ENCODE measurements around the gene DEUP1. TPM values are rescaled to one million over a fixed set of nuclear protein-coding genes. Genes with fewer than 3 reads are reported as not detected.

The DEUP1 gene
- total RNA-seq, 2 experiments from 2014 or later: not detected

- CTCF ChIA-PET: no interaction called here
- DNase-seq: no peak
- intact Hi-C loops (cut with micrococcal nuclease): no loop called here
- POLR2A ChIA-PET: no interaction called here
- no peaks in the 10 kb centered on the region for H3K27me3 Mint-ChIP-seq
- peaks cover 10% of the 10 kb centered on the region for H3K9me3 Mint-ChIP-seq
- no peaks in the 10 kb centered on the region for H3K36me3 Mint-ChIP-seq (ENCODE audit: low read depth)
- no peak for TF ChIP-seq CTCF (IDR thresholded peaks at IDR 0.05)
- no peak overlapping the region for H3K27ac Mint-ChIP-seq
- no peak overlapping the region for H3K4me3 Mint-ChIP-seq
- H3K4me1 Mint-ChIP-seq (ENCODE audit: low read depth): no peaks in the 10 kb centered on the region
- no peak for ATAC-seq
These were observed 37.5 kb downstream of the DEUP1 start for GRCh38 chr11:93368022-93368421.

DNA sequence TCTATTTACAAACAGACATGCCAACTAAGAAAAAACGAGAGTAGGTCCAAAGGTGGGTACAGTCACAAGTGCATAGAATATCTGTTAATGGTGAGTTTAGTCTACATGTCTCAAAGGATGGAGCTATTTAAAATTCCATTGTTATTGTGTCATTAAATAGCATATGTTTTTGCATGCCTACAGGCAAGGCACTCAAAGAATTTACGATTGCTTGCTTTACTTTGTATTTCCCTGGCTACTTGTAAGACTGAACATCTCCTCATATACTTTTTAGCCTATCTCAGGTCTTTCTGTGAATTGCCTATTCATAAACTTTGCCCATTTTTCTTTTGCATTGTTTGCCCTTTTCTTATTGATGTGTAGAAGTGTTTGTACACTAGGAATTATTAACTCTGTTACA lies 39.7 kb downstream of the DEUP1 start:
- ATAC-seq (no peak), DNase-seq (no peak)
- Mint-ChIP-seq H3K27ac (no peak overlapping the region), H3K36me3 (ENCODE audit: low read depth) (no peaks in the 10 kb centered on the region), H3K27me3 (no peaks in the 10 kb centered on the region), H3K4me1 (ENCODE audit: low read depth) (no peaks in the 10 kb centered on the region), H3K9me3 (peaks cover 10% of the 10 kb centered on the region), H3K4me3 (no peak overlapping the region)
- POLR2A ChIA-PET: no interaction called here
- intact Hi-C loops (cut with micrococcal nuclease): no loop called here
- CTCF ChIA-PET: no interaction called here
- TF ChIP-seq CTCF (IDR thresholded peaks at IDR 0.05): no peak

DNA sequence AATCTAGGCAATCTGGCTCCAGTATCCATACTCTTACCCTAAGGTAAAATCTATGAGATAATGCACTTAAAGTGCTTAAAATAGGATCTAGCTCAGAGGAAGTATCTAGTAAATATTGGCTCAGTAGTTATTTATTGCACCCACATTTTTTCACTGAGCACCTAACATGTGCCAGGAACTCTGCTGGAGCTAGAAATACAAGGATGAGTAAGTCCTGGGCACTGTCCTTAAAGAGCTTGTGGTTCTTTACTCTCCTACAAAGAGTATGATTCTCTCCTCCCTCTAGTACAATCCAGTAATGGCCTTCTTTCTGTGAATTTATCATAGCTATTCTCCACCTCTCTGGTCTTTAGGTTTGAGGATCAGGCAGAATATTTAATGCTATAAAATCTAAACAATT lies 59.2 kb downstream of the DEUP1 start:
- Mint-ChIP-seq H3K9me3 (no peaks in the 10 kb centered on the region), H3K4me3 (no peak overlapping the region), H3K36me3 (ENCODE audit: low read depth) (no peaks in the 10 kb centered on the region), H3K27ac (no peak overlapping the region), H3K4me1 (ENCODE audit: low read depth) (no peaks in the 10 kb centered on the region), H3K27me3 (peaks cover 3% of the 10 kb centered on the region)
- ChIA-PET CTCF (interaction anchor here (0.7 to 1.1 kb wide), 2 partner anchors 155 to 410 kb away, joined by 3 to 4 read pairs; no protein-coding TSS in a partner anchor), POLR2A (no interaction called here)
- intact Hi-C loops (cut with micrococcal nuclease): no loop called here
- DNase-seq (no peak), ATAC-seq (no peak)
- TF ChIP-seq CTCF (IDR thresholded peaks at IDR 0.05): no peak

DNA sequence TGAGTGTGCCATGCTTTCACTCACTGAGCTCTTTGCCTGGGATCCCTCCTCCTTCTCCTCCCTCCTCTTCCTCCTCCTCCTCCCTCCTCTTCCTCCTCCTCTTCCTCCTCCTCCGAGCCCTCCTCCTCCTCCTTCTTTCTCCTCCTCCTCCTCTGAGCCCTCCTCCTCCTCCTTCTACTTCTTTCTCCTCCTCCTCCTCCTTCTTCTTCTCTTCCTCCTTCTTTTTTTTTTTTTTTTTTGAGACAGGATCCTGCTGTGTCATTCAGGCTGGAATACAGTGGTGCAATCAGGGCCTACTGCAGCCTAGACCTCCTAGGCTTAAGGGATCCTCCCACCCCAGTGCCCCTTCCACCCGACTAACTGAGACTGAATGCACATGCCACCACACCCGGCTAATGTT lies 62.3 kb downstream of the DEUP1 start:
- Mint-ChIP-seq H3K27me3 (peaks cover 3% of the 10 kb centered on the region), H3K4me1 (ENCODE audit: low read depth) (no peaks in the 10 kb centered on the region), H3K4me3 (no peak overlapping the region), H3K36me3 (ENCODE audit: low read depth) (no peaks in the 10 kb centered on the region), H3K9me3 (no peaks in the 10 kb centered on the region), H3K27ac (no peak overlapping the region)
- TF ChIP-seq CTCF (IDR thresholded peaks at IDR 0.05): no peak
- ATAC-seq (no peak), DNase-seq (no peak)
- ChIA-PET CTCF (no interaction called here), POLR2A (no interaction called here)
- intact Hi-C loops (cut with micrococcal nuclease): no loop called here

- Mint-ChIP-seq H3K4me1 (ENCODE audit: low read depth) (no peaks in the 10 kb centered on the region), H3K27ac (no peak overlapping the region), H3K9me3 (no peaks in the 10 kb centered on the region), H3K4me3 (no peak overlapping the region), H3K36me3 (ENCODE audit: low read depth) (no peaks in the 10 kb centered on the region), H3K27me3 (peaks cover 3% of the 10 kb centered on the region)
- ChIA-PET POLR2A (no interaction called here), CTCF (no interaction called here)
- ATAC-seq: no peak
- TF ChIP-seq CTCF (IDR thresholded peaks at IDR 0.05): no peak
- DNase-seq: no peak
- intact Hi-C loops (cut with micrococcal nuclease): no loop called here
These were observed 62.8 kb downstream of the DEUP1 start for GRCh38 chr11:93393386-93393785.

Measured in activated CD8-positive, alpha-beta T cell treated with anti-CD3 and anti-CD28 coated beads for 36 hours (primary cell).